Sigmoid colon (tissue), 4 donors: ENCODE data around the gene F10.

Experiments used
- EP300 ChIP-seq, 4 donors: sonication (generic); formaldehyde crosslinking; IDR thresholded peaks; one replicate each; pipeline ENCODE4 v1.6.1; 2017; ENCODE audit warnings: antibody characterized with exemption in 4 of 4
- POLR2A ChIP-seq, 2 donors: fragments of 450-650 bp; IDR thresholded peaks; one replicate each; pipeline ENCODE4 v1.6.1; 2016; ENCODE audit warnings: antibody characterized with exemption in 2 of 2, mild to moderate bottlenecking in 2 of 2, moderate library complexity in 2 of 2
- TF ChIP-seq, protein P1 (sequence below), 4 experiments: fragments of 450-650 bp in 3 of 4; fragments of 200-600 bp in 1 of 4; IDR thresholded peaks; one replicate each; pipeline ENCODE4 v1.5.1; 2016 to 2019; ENCODE audit warnings: antibody characterized with exemption in 4 of 4, mild to moderate bottlenecking in 3 of 4, moderate library complexity in 2 of 4

DNA sequence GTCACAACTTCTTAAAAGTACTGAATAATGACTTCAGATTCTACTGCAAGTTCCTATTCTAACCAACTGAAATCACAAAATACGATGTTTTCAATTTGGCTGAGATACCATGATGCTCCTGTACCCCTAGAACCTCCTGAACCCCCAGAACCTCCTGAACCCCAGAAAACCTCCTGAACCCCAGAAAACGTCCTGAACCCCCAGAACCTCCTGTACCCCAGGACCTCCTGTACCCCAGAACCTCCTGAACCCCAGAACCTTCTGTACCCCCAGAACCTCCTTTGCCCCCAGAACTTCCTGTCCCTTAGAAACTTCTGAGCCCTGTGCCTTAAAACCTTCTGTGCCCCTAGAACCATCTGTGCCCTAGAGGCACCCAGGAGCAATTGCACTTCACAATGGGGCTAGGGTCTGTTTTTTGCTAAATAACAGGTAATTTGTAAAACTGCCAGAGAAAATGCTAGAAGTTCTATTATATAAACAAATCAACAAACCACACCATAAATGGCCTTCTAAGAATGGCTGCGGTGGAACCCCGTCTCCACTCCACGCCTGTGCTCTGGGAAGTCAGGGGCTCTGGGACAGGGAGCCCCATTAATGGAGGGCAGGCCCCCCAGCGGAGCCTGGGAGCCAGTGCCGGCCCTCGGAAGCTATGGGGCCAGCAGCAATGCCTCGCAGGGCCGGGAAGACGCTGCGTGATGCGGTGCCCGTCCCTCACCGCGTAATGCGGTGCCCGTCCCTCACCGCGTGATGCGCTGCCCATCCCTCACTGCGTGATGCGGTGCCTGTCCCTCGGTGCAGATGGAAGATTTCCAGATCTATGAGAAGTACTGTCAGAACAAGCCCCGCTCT, 38.3 kb upstream of the F10 start:
- TF ChIP-seq, protein P1, sequence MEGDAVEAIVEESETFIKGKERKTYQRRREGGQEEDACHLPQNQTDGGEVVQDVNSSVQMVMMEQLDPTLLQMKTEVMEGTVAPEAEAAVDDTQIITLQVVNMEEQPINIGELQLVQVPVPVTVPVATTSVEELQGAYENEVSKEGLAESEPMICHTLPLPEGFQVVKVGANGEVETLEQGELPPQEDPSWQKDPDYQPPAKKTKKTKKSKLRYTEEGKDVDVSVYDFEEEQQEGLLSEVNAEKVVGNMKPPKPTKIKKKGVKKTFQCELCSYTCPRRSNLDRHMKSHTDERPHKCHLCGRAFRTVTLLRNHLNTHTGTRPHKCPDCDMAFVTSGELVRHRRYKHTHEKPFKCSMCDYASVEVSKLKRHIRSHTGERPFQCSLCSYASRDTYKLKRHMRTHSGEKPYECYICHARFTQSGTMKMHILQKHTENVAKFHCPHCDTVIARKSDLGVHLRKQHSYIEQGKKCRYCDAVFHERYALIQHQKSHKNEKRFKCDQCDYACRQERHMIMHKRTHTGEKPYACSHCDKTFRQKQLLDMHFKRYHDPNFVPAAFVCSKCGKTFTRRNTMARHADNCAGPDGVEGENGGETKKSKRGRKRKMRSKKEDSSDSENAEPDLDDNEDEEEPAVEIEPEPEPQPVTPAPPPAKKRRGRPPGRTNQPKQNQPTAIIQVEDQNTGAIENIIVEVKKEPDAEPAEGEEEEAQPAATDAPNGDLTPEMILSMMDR (IDR thresholded peaks at IDR 0.05): no peak
- no peak for TF ChIP-seq EP300 (IDR thresholded peaks at IDR 0.05)
- TF ChIP-seq POLR2A (IDR thresholded peaks at IDR 0.05): no peak
